CD4-positive, alpha-beta T cell (primary cell): ENCODE measurements around the gene LIPE. TPM values are rescaled to one million over a fixed set of nuclear protein-coding genes. Genes with fewer than 3 reads are reported as not detected.

Source experiments
- ATAC-seq: fragments of 200-7000 bp; cut with Tn5 transposase; one replicate; pipeline ENCODE4 v1.10.0; 2022; ENCODE audit warnings: mild to moderate bottlenecking; ENCODE audit not compliant: poor library complexity
- CTCF ChIA-PET: fragments of 350-600 bp; sonication (Branson Sonifier 250); formaldehyde crosslinking; loops from one replicate; lab custom pipeline; 2021; ENCODE audit warnings: antibody characterized with exemption, inconsistent platforms; lab: Charles Lee
- POLR2A ChIA-PET: fragments of 350-600 bp; sonication (Branson Sonifier 250); formaldehyde crosslinking; loops from one replicate; lab custom pipeline; 2021; ENCODE audit warnings: antibody characterized with exemption, inconsistent platforms; lab: Charles Lee
- DNase-seq, 14 experiments: peaks; one replicate each; pipeline ENCODE4 v3.0.0-alpha.2; 2013 to 2020; ENCODE audit warnings: mixed read lengths in 2 of 14
- H3K27ac ChIP-seq, 2 donors: one replicate each; pipeline versions ENCODE4 v1.5.1 to v1.7.0; 2013; ENCODE audit warnings: low read length in 2 of 2, low read depth in 1 of 2, mild to moderate bottlenecking in 1 of 2
- H3K27me3 ChIP-seq, 2 experiments: 1 replicate in 1 of 2; 2 replicates in 1 of 2; pipeline versions ENCODE4 v1.6.1 to v1.7.0; 2013; ENCODE audit warnings: low read length in 2 of 2, control low read depth in 1 of 2, mild to moderate bottlenecking in 1 of 2, moderate library complexity in 1 of 2; ENCODE audit not compliant: insufficient read depth in 2 of 2, control insufficient read depth in 1 of 2
- H3K36me3 ChIP-seq: one replicate; pipeline ENCODE4 v1.6.1; 2013; ENCODE audit warnings: low read length, control low read depth; ENCODE audit not compliant: insufficient read depth
- H3K4me1 ChIP-seq: one replicate; pipeline ENCODE4 v1.6.1; 2013; ENCODE audit warnings: low read length, control low read depth; ENCODE audit not compliant: insufficient read depth
- H3K4me3 ChIP-seq: one replicate; pipeline ENCODE4 v1.5.1; 2013; ENCODE audit warnings: mild to moderate bottlenecking, low read length, moderate library complexity
- H3K9me3 ChIP-seq, 2 experiments: 1 replicate in 1 of 2; 2 replicates in 1 of 2; pipeline versions ENCODE4 v1.6.1 to v1.7.0; 2013; ENCODE audit warnings: low read length in 2 of 2, mild to moderate bottlenecking in 2 of 2, control low read depth in 1 of 2, moderate library complexity in 1 of 2; ENCODE audit not compliant: control insufficient read depth in 1 of 2, insufficient read depth in 1 of 2
- H3K27ac Mint-ChIP-seq: one replicate; pipeline ENCODE4 v1.8.0; 2020; ENCODE audit warnings: mixed read lengths
- H3K27me3 Mint-ChIP-seq: one replicate; pipeline ENCODE4 v1.8.0; 2021; ENCODE audit warnings: mixed read lengths
- H3K36me3 Mint-ChIP-seq: one replicate; pipeline ENCODE4 v1.8.0; 2021; ENCODE audit warnings: low read depth, mixed read lengths
- H3K4me1 Mint-ChIP-seq: one replicate; pipeline ENCODE4 v1.8.0; 2021; ENCODE audit warnings: low read depth, mixed read lengths
- H3K4me3 Mint-ChIP-seq: one replicate; pipeline ENCODE4 v1.8.0; 2020; ENCODE audit warnings: mild to moderate bottlenecking, mixed read lengths
- H3K9me3 Mint-ChIP-seq: one replicate; pipeline ENCODE4 v1.8.0; 2020; ENCODE audit warnings: mixed read lengths
- intact Hi-C, 2 experiments: fragments of 100-400 bp; cut with DNase I in 1 of 2; cut with micrococcal nuclease in 1 of 2; formaldehyde crosslinking; loops; one replicate each; pipeline versions ENCODE4 v1.15.1 to v1.9.0; 2023 to 2025; cut with DNase I, micrococcal nuclease
- total RNA-seq, 174 experiments: library from RNA in 2 of 174; stranded (reverse) in 2 of 174; gene quantifications; one replicate each; pipeline ENCODE4 v1.2.3 and lab custom pipeline; 2021 to 2026
- TF ChIP-seq, protein P1 (sequence below): fragments of 200-600 bp; IDR thresholded peaks from one replicate; pipeline ENCODE4 v1.8.0; 2022; ENCODE audit warnings: antibody characterized with exemption, mild to moderate bottlenecking

The LIPE gene
- total RNA-seq, 2 experiments from 2014 or later: 7.6 to 8.2 TPM

DNA sequence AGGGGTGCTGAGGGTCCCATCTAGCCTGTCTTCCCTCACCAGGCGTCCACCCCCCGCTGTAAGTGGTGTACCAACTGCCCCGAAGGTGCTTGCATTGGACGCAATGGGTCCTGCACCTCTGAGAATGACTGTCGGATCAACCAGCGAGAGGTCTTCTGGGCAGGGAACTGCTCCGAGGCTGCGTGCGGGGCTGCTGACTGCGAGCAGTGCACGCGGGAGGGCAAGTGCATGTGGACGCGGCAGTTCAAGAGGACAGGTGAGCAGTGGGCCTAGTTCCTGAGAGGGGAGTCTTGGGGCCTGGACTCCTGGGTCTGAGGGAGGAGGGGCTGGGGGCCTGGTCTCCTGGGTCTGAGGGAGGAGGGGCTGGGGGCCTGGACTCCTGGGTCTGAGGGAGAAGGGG lies 64.8 kb downstream of the LIPE start:
- intact Hi-C loops: no loop called here
- H3K27me3 Mint-ChIP-seq: no peaks in the 10 kb centered on the region
- Histone ChIP-seq H3K36me3 (peaks cover 3% of the 10 kb centered on the region), H3K4me3 (no peak overlapping the region), H3K9me3 (no peaks in the 10 kb centered on the region), H3K4me1 (no peaks in the 10 kb centered on the region), H3K27ac (no peak overlapping the region), H3K27me3 (no peaks in the 10 kb centered on the region)
- TF ChIP-seq, protein P1, sequence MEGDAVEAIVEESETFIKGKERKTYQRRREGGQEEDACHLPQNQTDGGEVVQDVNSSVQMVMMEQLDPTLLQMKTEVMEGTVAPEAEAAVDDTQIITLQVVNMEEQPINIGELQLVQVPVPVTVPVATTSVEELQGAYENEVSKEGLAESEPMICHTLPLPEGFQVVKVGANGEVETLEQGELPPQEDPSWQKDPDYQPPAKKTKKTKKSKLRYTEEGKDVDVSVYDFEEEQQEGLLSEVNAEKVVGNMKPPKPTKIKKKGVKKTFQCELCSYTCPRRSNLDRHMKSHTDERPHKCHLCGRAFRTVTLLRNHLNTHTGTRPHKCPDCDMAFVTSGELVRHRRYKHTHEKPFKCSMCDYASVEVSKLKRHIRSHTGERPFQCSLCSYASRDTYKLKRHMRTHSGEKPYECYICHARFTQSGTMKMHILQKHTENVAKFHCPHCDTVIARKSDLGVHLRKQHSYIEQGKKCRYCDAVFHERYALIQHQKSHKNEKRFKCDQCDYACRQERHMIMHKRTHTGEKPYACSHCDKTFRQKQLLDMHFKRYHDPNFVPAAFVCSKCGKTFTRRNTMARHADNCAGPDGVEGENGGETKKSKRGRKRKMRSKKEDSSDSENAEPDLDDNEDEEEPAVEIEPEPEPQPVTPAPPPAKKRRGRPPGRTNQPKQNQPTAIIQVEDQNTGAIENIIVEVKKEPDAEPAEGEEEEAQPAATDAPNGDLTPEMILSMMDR: no peak
- DNase-seq: no peak
- H3K4me3 Mint-ChIP-seq: no peak overlapping the region
- H3K4me1 Mint-ChIP-seq: no peaks in the 10 kb centered on the region
- peaks cover 6% of the 10 kb centered on the region for H3K36me3 Mint-ChIP-seq
- H3K27ac Mint-ChIP-seq: no peak overlapping the region
- ChIA-PET POLR2A (no interaction called here), CTCF (no interaction called here)
- no peaks in the 10 kb centered on the region for H3K9me3 Mint-ChIP-seq
- ATAC-seq: no peak

DNA sequence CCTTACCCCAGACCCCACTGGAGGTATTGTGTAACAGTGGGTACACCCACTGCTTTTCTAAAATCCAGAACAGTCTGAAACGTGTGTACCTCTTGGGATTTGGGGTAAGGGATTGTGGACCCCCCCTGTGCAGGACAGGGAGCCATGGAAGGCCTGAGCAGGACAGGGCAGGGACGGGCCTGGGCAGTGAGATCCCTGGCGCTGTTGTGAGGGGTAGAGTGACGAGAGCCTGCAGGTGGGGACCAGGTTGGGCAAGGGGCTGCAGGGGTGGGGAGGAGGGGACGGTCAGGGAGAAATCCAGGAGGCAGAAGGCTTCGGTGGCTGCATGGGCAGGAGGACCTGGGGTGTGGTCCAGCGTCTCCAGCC lies 65.7 kb downstream of the LIPE start:
- H3K9me3 ChIP-seq: no peaks in the 10 kb centered on the region
- Mint-ChIP-seq H3K27me3 (no peaks in the 10 kb centered on the region), H3K4me1 (no peaks in the 10 kb centered on the region), H3K36me3 (peaks cover 6% of the 10 kb centered on the region), H3K27ac (no peak overlapping the region), H3K9me3 (no peaks in the 10 kb centered on the region), H3K4me3 (no peak overlapping the region)
- no peak for ATAC-seq
- H3K4me3 ChIP-seq: no peak overlapping the region
- H3K36me3 ChIP-seq: peaks cover 8% of the 10 kb centered on the region
- H3K27me3 ChIP-seq: no peaks in the 10 kb centered on the region
- CTCF ChIA-PET: no interaction called here
- POLR2A ChIA-PET: no interaction called here
- intact Hi-C loops: no loop called here
- TF ChIP-seq, protein P1: no peak
- H3K4me1 ChIP-seq: no peaks in the 10 kb centered on the region
- H3K27ac ChIP-seq: no peak overlapping the region
- DNase-seq: no peak

DNA sequence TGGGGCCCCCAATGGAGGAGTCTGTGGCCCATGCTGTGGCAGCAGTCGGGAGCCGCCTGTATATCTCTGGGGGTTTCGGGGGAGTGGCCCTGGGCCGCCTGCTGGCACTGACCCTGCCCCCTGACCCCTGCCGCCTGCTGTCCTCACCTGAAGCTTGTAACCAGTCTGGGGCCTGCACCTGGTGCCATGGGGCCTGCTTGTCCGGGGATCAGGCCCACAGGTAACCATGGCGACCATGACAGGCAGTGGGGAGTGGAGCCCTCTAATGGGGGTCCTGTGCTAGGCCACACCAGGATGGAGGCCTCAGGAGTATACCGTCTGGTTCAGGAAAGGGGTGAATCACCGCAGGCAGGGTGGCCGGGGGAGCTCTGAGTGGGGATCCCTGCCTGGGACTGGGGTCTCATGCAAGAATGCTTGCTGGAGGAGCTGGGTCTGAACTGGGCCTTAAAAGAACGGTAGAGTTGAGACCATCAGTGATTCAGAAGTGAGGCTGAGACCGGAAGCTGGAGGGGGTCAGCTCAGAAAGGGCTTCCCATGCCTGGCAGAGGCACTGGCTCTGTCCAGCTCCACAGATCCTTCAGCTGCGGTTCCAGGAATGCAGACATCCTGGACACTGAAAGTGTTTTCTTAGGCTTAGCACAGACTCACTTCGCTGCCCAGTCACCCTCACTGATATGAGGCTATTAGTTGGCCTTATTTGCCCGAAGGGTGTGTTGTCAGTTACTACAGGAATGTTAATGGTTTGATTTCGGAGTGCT lies 66.2 kb downstream of the LIPE start:
- H3K4me3 Mint-ChIP-seq: no peak overlapping the region
- intact Hi-C loops: no loop called here
- no peaks in the 10 kb centered on the region for H3K4me1 Mint-ChIP-seq
- H3K27me3 Mint-ChIP-seq: no peaks in the 10 kb centered on the region
- no peak overlapping the region for H3K27ac ChIP-seq
- peaks cover 6% of the 10 kb centered on the region for H3K36me3 Mint-ChIP-seq
- TF ChIP-seq, protein P1: no peak
- no peak overlapping the region for H3K27ac Mint-ChIP-seq
- POLR2A ChIA-PET: no interaction called here
- H3K4me3 ChIP-seq: no peak overlapping the region
- DNase-seq: no peak
- peaks cover 8% of the 10 kb centered on the region for H3K36me3 ChIP-seq
- CTCF ChIA-PET: no interaction called here
- H3K9me3 Mint-ChIP-seq: no peaks in the 10 kb centered on the region
- no peaks in the 10 kb centered on the region for H3K9me3 ChIP-seq
- no peaks in the 10 kb centered on the region for H3K27me3 ChIP-seq
- no peaks in the 10 kb centered on the region for H3K4me1 ChIP-seq
- ATAC-seq: no peak
